ENCODE data around the gene CHCHD6.

DNA sequence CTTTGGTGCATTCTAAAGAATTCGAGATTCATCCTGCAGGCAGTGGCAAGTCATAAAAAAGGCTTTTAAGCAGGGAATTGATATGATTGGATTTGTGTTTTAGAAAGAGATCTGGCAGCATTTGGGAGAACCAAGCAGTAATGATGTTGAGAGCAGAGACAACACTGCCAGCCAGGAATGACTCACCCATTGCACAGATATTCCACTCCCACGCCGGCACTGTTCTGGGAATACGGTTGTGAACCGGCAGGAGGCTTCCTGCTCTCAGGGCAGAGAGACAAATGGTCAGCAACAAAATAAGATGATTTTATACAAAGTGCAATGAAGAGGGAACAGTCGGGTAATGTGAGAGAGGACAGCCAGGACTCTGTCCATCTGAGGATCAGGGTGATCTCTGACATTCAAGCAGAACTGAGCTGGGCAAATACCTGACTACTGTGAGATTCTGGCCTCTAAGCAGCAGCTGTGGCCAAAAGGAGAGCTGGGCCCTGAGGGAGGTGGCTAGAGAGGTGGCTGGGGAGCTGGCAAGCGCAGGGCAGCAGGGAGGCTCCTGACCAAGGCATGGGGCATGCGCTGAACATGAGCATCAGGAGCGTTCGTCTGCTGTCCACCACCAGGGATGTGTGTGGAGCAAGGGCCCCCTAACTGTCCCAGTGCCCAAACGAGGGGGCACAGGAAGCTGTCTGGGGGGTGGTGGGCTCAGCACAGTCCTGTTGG is 222.8 kb downstream of the CHCHD6 start:
- TF ChIP-seq CTCF (IDR thresholded peaks at IDR 0.05; ENCODE audit: poor library complexity, severe bottlenecking) (no peak), EP300 (conservative IDR thresholded peaks at IDR 0.05; ENCODE audit: poor library complexity, severe bottlenecking) (no peak), MXI1 (conservative IDR thresholded peaks at IDR 0.05; ENCODE audit: poor library complexity, severe bottlenecking) (no peak), POLR2AphosphoS5 (IDR thresholded peaks at IDR 0.05) (no peak), EZH2 (IDR thresholded peaks at IDR 0.05; ENCODE audit: borderline replicate concordance, insufficient read depth, low read length, poor library complexity, severe bottlenecking) (no peak), SMC3 (conservative IDR thresholded peaks at IDR 0.05; ENCODE audit: poor library complexity) (no peak), REST (IDR thresholded peaks at IDR 0.05; ENCODE audit: borderline replicate concordance) (no peak), RAD21 (conservative IDR thresholded peaks at IDR 0.05) (no peak)

All from neural cell (in vitro differentiated cells).